ENCODE data around the gene THSD4. TPM values are rescaled to one million over a fixed set of nuclear protein-coding genes. Genes with fewer than 3 reads are reported as not detected.
"Not testable (repeated sequence)": the region's sequence is repeated elsewhere in the genome, so short reads cannot be mapped to it uniquely, and the experiment has no call there.

THSD4 gene
- total RNA-seq, 1 donor from 2014 or later = 21.1 TPM

DNA sequence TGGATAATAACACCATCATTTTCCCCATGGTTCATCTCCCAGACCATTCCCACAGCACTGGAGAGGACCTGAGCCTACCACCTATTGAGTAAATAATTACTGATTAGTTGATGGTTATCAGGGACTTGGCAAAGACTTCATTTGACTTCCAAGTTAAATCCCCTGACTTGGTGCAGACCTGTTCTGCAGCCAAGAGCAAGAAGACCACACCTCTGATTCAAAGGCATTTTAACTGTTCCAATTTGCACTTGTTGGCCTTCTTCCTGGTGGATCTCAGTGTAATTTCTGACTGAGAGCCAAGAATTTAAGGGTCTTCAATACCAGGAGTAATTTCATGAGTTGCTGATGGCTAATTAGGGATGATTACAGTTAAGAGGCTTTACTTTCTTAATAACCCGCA lies 24.0 kb downstream of the THSD4 start:
- intact Hi-C loops (cut with DNase I) = no loop called here
- no peak for DNase-seq (ENCODE audit: low spot score)
- no peak for ATAC-seq

DNA sequence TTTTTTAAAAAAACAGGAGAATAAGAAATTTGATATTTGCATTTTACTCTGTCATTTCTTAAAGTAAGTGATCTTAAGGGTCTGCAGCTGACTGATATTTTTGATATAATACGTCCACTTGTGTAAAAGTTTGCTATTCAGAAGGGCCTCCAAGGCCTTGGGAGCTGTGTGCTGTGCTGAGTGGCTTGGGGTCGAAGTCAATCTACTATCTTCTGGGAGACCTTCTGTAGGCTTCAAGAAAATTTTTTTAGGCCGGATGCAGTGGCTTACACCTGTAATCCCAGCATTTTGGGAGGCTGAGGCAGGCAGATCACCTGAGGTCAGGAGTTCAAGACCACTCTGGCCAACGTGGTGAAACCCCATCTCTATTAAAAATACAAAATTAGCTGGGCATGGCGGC lies 26.3 kb downstream of the THSD4 start:
- ATAC-seq = no peak
- intact Hi-C loops (cut with DNase I) = no loop called here
- DNase-seq (ENCODE audit: low spot score) = no peak

DNA sequence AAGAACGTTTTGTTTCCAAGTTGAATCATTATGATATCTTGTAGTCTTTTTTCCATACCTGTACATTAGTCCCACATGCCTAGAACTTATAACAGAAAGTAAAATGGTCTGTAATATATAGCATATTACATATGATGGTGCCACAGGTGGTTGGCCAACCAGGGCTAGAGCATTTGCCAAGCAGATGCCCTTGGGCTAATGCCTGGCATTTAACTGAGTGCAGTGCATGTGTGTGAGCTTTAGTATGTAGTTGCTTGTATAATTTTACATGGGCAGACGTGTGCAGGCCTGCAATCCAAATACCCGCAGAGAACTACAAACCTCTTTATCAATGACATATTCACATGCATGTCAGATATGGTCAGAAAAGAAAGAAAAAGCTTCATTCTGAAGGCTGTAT lies 27.5 kb downstream of the THSD4 start:
- DNase-seq (ENCODE audit: low spot score) (no peak), ATAC-seq (no peak)
- intact Hi-C loops (cut with DNase I) = no loop called here

DNA sequence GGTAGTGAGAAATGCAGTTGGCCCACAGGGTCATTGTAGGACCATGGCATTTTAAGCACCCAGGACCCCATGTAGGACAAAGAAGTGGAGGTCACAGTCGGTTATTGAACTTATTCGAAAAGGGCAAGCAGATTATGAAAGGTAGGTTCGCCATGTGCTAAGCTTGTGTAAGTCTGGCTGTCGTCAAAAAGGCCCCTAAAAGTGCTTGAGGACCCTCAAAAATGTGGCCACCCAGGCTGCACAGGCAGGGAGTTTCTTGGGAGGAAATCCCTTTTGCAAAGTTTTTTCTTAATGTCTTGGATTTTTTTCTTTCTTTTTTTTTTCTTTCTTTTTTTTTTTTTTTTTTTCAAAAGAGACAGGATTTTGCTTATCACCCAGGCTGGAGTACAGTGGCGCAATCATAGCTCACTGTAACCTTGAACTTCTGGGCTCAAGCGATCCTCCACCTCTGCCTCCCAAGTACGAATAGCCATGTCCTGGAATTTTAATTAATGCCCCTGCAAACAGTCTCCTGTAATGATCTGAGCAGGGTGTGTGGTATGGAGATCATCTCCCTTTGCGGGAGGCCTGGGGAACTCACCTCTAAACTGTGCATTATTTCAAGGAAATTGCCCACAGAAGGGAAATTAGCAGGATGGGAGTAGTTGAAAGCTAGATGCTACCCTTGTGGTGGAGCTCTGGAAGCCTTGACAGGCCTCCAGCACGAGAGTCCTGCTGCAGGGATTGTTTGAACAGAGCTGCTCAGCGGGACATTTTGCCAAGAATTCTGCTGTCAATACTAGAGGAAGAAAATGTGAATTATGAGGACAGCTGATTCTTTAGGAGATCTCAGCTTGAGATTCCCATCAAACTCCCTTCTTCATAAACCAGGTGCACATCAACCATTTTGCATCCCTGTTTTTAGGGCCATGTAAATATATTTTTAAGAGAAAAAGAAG lies 28.4 kb downstream of the THSD4 start:
- DNase-seq (ENCODE audit: low spot score) = no peak
- no peak for ATAC-seq
- intact Hi-C loops (cut with DNase I) = no loop called here

DNA sequence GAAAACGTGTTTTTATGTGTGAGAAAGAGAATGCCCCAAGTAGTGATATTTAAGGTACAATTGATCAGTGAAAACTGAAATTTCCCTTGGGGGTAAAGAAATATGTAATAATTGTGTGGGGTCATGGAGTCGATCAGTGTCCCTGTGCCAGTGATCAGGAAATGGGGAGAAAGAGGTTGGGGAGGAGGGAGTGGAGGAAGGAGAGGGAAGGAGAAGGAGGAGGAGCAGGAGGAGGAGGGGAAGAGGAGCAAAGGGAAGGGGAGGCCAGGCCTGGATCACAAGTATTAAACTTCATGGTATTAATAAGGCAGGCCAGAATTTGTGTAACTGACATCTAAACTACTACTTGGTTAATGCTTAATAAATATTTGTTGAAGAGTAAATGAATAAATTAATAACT lies 30.4 kb downstream of the THSD4 start:
- DNase-seq (ENCODE audit: low spot score) (no peak), ATAC-seq (no peak)
- intact Hi-C loops (cut with DNase I) = no loop called here

DNA sequence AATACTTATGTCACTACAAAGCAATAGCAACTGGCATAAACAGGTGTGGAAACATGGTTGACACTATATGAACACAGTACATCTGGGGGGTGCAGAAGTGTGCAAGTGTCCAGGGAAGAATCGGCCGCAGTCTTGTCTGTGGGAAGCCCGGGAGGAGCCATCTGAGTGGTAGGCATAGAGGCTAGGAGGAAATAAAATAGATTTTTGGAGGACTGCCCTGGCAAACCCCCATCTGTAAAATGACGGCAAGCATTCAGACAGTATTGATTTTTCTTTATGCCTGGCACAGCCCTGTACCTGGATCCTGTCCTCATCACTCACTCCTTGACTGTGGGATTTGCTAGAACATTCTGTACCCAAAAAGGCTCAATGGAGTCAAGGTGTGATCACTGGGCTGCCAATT lies 31.3 kb downstream of the THSD4 start:
- ATAC-seq (no peak), DNase-seq (ENCODE audit: low spot score) (no peak)
- intact Hi-C loops (cut with DNase I) = no loop called here

DNA sequence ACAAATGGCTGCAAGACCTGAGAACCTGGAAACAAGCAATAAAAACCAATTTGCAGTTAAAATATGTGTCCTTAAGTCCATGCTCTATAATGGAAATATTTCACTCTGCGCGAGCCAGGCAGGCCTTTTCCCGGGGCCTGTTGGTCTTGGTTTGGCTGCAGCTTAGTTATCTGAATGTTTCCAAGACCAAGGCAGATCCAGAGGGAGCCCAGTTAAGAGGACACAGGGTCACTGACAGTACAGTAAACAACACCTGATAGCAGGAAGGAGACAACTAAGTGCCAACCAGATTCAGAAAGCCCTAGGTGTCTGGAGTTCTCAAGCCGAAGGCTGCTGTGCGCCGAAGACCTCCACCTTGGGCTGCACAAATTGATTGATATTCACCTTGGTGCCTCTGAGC lies 32.8 kb downstream of the THSD4 start:
- DNase-seq (ENCODE audit: low spot score) = no peak
- no peak for ATAC-seq
- intact Hi-C loops (cut with DNase I) = no loop called here

DNA sequence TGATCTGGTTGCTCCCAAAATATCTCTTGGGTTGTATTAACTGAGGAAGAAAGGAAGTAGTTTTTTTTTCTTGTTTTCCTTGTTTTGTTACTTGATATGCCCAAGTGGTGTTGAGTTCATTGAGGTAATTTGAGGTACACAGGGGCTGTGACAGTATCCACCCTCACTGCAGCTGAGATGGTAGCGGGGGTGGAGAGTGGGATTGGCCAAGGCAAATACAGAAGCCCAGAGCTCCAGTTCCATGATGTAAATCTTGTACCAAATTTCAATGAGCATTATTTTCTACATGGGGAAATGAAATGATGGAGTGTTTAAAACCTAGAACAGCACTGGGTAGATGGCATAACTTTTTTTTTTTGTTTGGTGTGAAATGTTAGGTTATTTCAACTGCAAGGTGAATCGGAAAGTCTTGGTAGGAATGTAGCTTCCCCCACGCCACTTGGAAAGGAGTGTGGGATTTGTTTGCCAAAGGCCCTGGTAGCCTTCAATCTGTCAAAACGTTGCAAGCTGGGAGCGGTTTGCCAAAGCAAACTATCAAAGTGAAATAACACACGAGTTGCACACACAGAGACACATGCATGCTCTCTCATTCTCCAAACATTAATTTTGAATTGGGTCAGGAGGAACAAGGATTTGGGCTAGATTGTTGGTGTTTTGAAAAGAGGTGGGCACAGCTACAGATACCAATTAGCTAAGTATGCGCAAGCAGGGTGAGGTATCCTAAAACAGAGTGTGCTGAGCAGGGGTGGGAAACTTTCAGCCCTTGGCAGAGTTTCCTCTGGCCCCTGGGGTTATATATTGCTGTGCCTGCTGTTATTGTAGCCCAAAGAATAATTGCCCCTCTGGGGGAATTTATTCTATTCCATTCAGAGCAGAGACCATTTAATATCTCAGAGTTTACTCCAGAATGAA lies 34.6 kb downstream of the THSD4 start:
- peak; percentile 78 for ATAC-seq
- intact Hi-C loops (cut with DNase I) = no loop called here
- DNase-seq (ENCODE audit: low spot score) = no peak

DNA sequence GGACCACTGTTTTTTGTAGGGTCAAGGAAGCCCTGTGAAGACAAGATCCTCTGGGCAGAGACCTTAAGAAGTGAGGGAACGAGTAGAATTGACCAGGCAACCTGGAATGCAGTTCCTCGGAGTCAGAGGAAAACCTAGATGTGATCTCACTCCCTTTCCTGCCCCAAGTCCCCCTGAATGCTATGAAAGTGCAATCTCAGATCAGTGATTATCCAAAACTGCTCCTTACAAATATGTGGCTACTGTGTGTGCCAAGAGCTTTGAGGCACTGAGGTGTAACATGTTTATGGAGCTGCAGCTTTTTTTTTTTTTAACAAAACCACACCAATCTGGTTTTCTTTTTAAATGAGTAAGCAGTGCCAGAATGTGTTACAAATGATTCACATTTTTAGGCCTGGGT lies 35.8 kb downstream of the THSD4 start:
- DNase-seq (ENCODE audit: low spot score) (no peak), ATAC-seq (no peak)
- intact Hi-C loops (cut with DNase I) = no loop called here

DNA sequence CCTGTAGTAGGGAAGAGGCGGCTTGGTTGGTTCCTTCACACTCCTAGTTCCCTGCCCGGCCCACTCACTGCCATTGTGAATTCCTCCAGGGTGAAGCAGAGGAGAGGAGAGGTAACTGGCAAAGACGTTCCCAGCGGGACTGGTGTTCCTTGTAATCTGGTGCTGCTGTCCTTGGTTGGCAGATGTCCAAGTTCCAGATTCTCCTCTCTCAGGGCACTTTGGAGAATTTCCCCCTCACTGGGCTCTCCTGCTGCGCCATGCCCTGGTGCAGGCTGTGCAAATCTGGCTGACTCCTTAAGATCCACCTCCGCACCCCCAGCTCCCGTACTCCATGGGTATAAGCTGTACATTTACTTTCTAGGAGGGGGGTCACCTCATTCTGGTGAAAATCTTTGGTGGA lies 37.3 kb downstream of the THSD4 start:
- DNase-seq (ENCODE audit: low spot score) = no peak
- no peak for ATAC-seq
- intact Hi-C loops (cut with DNase I) = no loop called here

DNA sequence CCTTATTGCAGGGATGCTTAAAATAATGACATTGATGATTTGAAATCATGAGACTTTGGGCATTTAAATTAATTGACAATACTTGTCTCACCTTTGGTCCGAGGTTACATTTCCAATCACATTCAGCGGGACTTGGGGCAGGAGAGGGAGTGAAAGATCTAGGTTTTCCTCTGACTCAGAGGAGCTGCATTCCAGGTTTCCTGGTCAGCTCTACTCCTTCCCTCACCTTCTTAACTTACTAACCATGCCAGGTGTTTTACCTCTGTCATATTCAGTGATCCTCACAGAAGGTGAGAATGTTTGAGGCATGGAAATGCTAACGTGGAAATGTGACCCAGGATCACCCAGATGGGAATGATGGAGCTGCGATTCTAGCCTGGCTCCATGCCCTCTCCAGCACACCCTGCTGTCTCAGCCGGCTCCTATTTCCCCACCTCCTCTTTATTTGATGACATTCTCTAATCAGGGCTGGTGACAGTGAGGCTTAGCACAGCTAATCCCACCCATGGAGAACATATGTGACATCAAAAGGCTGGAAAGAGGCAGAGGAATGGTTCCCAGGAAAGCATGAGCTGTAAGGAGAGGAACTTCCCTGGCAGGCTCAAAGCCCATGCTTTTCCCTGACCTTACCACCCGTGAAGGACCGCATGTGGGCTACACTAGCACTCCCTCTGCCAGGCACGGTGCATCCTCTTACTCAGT lies 38.7 kb downstream of the THSD4 start:
- ATAC-seq = no peak
- no peak for DNase-seq (ENCODE audit: low spot score)
- intact Hi-C loops (cut with DNase I) = no loop called here

DNA sequence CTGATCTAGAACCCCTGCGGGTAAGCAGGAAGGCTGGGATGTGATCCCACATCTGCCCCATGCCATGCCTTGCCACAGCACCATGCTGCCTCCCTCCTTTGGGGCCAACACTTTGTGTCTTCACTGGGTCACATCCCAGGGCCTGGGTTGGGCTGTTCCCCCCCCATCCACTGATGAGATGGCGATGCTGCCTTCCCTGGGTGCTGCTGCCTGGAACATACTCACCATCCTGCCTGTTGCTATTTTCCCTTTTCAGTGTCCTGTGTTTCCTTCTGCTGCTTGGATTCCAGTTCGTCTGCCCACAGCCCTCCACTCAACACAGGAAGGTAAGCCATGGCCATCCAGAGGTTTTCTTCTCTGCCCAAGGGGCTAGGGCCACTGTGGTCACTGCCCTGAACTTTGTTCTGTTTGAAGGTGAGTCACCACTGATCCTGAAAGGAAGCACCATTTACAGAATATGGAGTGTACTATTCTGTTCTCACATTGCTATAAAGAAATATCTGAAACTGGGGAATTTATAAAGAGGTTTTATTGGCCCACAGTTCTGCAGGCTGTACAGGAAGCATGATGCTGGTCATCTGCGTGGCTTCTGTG lies 39.4 kb downstream of the THSD4 start:
- intact Hi-C loops (cut with DNase I) = no loop called here
- ATAC-seq (no peak), DNase-seq (ENCODE audit: low spot score) (no peak)

DNA sequence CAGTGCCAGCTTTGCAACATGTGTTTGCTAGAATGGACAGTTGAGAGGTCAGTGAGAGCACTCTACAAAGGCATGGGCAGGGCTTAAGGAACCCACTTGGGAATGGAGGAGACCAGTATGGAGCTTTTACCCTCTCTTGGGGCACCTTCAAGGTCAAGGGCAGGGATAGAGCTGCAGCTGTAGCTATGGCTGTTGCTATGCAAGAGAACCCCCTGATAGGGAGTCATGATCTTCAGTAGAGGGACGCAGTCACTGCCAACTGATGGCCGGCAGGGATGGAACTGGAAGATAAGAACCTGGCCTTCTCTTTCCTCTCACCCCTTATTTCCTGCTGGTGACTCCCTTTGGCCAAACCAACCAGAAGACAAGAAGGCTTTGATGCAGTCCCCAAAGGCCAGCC lies 40.3 kb downstream of the THSD4 start:
- ATAC-seq = no peak

DNA sequence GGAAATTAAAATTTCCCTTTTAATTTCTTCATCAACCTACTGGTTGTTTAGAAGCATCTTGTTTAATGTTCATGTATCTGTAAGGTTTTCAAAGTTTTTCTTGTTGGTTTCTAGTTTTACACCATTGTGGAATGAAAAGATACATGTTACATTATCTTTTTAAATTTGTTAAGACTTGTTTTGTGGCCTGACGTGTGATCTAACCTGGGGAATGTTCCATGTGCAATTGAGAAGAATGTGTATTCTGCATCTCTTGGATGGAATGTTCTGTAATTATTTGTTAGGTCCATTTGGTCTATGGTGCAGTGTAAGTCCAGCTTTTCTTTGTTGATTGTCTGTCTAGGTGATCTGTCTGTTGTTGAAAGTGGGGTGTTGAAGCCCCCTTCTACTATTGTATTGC lies 45.7 kb downstream of the THSD4 start:
- intact Hi-C loops (cut with DNase I) = no loop called here
- DNase-seq (ENCODE audit: low spot score) (no peak), ATAC-seq (no peak)

More for the DNA sequence above, 40.3 kb downstream of the THSD4 start:
- intact Hi-C loops (cut with DNase I) = no loop called here
- no peak for DNase-seq (ENCODE audit: low spot score)

DNA sequence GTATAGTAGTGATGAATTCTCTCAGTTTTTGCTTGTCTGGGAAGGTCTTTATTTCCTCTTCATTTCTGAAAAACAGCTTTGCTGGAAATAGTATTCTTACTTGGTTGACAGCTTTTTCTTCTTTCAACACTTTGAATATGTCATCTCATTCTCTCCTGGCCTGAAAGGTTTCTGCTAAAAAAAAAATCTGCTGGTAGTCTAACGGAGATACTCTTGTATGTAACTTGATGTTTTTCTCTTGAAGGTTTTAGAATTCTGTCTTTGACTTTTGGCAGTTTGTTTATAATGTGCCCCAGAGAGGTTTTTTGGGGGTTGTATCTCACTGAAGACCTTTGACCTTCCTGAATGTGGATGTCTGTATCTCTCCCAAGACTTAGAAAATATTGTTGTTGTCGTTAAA lies 47.0 kb downstream of the THSD4 start:
- no peak for DNase-seq (ENCODE audit: low spot score)
- no peak for ATAC-seq
- intact Hi-C loops (cut with DNase I) = no loop called here

DNA sequence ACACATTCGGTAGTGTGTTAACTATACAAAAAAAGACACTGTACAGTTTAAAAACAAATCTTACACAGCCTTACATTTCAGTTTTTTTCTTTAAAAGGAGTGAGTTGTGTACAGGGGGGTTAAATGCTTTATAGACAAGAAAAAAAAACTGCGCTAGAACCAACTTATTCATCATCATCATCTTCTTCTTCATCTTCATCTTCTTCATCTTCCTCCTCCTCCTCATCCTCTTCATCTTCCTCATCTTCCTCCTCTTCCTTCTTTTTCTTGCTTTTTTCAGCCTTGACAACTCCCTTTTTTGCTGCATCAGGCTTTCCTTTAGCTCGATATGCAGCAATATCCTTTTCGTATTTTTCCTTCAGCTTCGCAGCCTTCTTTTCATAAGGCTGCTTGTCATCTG lies 49.3 kb downstream of the THSD4 start:
- intact Hi-C loops (cut with DNase I); DNase-seq (ENCODE audit: low spot score); ATAC-seq: not testable (repeated sequence)

DNA sequence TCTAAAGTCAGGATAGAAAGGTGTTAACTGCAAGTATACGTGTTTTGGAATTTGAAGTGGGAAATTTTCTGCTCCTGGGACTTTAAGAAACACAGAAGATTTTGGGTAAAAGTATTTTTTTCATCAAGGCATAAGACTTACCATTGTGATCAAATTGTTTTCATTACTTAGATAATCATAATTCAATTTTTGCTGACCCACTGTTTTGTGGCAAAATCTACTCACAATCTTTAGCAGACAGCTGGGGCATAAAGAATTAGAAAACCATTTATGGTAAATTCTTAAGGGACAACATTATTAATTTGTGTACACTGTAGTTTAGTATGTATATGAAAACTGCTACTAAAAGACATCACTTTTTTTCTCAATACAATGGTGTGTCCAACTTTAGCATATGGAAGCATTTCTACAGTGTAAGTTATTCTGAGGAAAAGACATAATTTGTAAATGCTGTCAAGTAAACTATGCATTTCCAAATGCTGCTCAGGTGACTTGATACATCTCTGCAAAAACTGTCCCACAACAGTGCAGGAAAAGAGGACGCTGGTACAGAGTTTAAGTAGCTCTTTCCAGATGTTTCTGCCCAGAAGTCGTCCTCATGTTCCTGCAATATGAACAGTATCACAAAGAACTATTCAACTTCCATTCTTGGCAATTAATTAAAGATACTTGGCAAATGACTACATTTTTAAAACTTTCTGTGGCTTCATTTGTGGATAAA lies 52.3 kb downstream of the THSD4 start:
- intact Hi-C loops (cut with DNase I) = no loop called here
- no peak for ATAC-seq
- DNase-seq (ENCODE audit: low spot score) = no peak

DNA sequence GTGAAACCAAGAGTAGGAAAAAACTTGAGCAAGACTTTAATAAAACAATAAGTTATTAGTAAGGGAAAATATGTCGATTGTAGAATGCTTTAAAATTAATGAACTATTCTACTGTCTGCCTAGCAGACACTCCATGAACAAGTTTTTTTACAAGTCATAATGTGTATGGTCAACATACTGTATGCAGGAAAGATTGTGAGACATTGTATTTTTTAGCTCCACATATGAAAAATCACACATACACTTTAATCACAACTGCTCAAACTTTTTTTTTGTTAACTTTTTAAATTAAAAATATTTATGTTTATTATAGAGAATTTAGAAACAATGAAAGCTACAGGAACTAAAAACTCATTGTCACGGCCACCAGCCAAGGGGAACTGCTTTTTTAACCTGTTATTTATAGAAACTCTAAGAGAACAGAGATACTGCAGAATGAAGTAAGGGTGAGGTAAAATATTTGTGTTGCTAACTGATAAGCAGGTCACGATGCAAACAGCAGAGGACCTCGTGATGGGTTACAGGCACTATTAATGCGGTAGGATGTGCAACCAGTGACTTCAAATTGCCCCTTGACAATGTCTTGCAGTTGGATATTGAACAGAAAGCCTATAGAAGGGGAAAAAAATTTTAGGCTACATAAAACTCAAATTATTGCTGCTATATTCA lies 53.0 kb downstream of the THSD4 start:
- no peak for DNase-seq (ENCODE audit: low spot score)
- no peak for ATAC-seq
- intact Hi-C loops (cut with DNase I) = no loop called here
